D721Med (cell line): ENCODE measurements around the gene ACADM.
"Not testable (repeated sequence)": the region's sequence is repeated elsewhere in the genome, so short reads cannot be mapped to it uniquely, and the experiment has no call there.

Source experiments
- DNase-seq: peaks from one replicate; pipeline ENCODE4 v3.0.0; 2011; ENCODE audit warnings: low spot score; ENCODE audit not compliant: insufficient read length
- FAIRE-seq: peaks from 2 replicates; lab custom pipeline; 2011; peaks lifted over from hg19 to GRCh38; lab: Jason Lieb, UNC
- CTCF ChIP-seq: IDR thresholded peaks from 2 replicates; pipeline ENCODE4 v1.5.1; 2012; ENCODE audit warnings: mild to moderate bottlenecking, control low read depth; ENCODE audit not compliant: insufficient read depth; ENCODE audit errors: missing control alignments

Gene ACADM

GRCh38 chr1:75710832-75711231, 13.7 kb upstream of the ACADM start:
- no peak for TF ChIP-seq CTCF
- DNase-seq = no peak
- FAIRE-seq = no peak

GRCh38 chr1:75711846-75712245, 12.7 kb upstream of the ACADM start:
- no peak for FAIRE-seq
- DNase-seq = no peak
- no peak for TF ChIP-seq CTCF

- DNase-seq = no peak
- no peak for FAIRE-seq
- TF ChIP-seq CTCF = no peak
These were observed 12.2 kb upstream of the ACADM start for GRCh38 chr1:75712306-75712705.

- FAIRE-seq (no peak), DNase-seq (no peak)
- no peak for TF ChIP-seq CTCF
These were observed 4.7 kb upstream of the ACADM start for GRCh38 chr1:75719810-75720209.

- DNase-seq = no peak
- FAIRE-seq = no peak
- no peak for TF ChIP-seq CTCF
These were observed 4.2 kb upstream of the ACADM start for GRCh38 chr1:75720325-75720724.

- no peak for TF ChIP-seq CTCF
- DNase-seq (no peak), FAIRE-seq (no peak)
These were observed 3.7 kb upstream of the ACADM start for GRCh38 chr1:75720820-75721219.

- DNase-seq, FAIRE-seq: not testable (repeated sequence)
These were observed 2.3 kb upstream of the ACADM start for GRCh38 chr1:75722246-75722645.

GRCh38 chr1:75722966-75723365, 1.5 kb upstream of the ACADM start:
- no peak for FAIRE-seq
- TF ChIP-seq CTCF = no peak
- no peak for DNase-seq
